PC-3 (cell line): Measurements from ENCODE around the gene KLK1. TPM values are rescaled to one million over a fixed set of nuclear protein-coding genes. Genes with fewer than 3 reads are reported as not detected.
"Not testable (repeated sequence)": the region's sequence is repeated elsewhere in the genome, so short reads cannot be mapped to it uniquely, and the experiment has no call there.

Experiments
- ATAC-seq: fragments of 200-7000 bp; cut with Tn5 transposase; 2 replicates; pipeline ENCODE4 v1.9.1; 2020; ENCODE audit warnings: mild to moderate bottlenecking, moderate library complexity
- BruUV-seq: library from RNA; stranded (reverse); fragments of 400-500 nt; replicated peaks from 2 replicates; lab custom pipeline; 2021; lab: Mats Ljungman, UMichigan
- CTCF ChIA-PET: fragments of 300-600 bp; sonication (Branson Sonifier 250); formaldehyde crosslinking; loops from one replicate; lab custom pipeline; 2022; ENCODE audit warnings: antibody characterized with exemption; lab: Charles Lee
- POLR2A ChIA-PET: fragments of 300-600 bp; sonication (Branson Sonifier 250); formaldehyde crosslinking; loops from one replicate; lab custom pipeline; 2022; ENCODE audit warnings: antibody characterized with exemption; ENCODE audit not compliant: unreplicated experiment; lab: Charles Lee
- DNase-seq: peaks from one replicate; pipeline ENCODE4 v3.0.0-alpha.2; 2015
- H2AFZ ChIP-seq: fragments of 300-600 bp; sonication (generic); 2 replicates; pipeline ENCODE4 v1.6.0; 2016; ENCODE audit warnings: antibody characterized with exemption, low read length
- H3F3A ChIP-seq: fragments of 300-600 bp; sonication (generic); one replicate; pipeline ENCODE4 v1.6.0; 2017; ENCODE audit warnings: antibody characterized with exemption, low read length, control low read depth, mild to moderate bottlenecking; ENCODE audit not compliant: unreplicated experiment
- H3K27ac ChIP-seq: fragments of 300-600 bp; sonication (generic); 2 replicates; pipeline ENCODE4 v1.5.1; 2016; ENCODE audit warnings: mild to moderate bottlenecking, low read length
- H3K27me3 ChIP-seq: fragments of 300-600 bp; sonication (generic); 2 replicates; pipeline ENCODE4 v1.6.1; 2016; ENCODE audit warnings: low read length, mixed read lengths
- H3K36me3 ChIP-seq: fragments of 300-600 bp; sonication (generic); 2 replicates; pipeline ENCODE4 v1.6.1; 2016; ENCODE audit warnings: low read depth, mixed run types, low read length, mixed read lengths
- H3K4me1 ChIP-seq: fragments of 300-600 bp; sonication (generic); 2 replicates; pipeline ENCODE4 v1.5.1; 2016; ENCODE audit warnings: low read length; ENCODE audit not compliant: insufficient read depth
- H3K4me2 ChIP-seq: fragments of 300-600 bp; sonication (generic); 2 replicates; pipeline ENCODE4 v1.6.0; 2016; ENCODE audit warnings: low read length
- H3K4me3 ChIP-seq: fragments of 300-600 bp; sonication (generic); 2 replicates; pipeline ENCODE4 v1.5.1; 2016; ENCODE audit warnings: mild to moderate bottlenecking, low read length, mixed read lengths
- H3K79me2 ChIP-seq: fragments of 300-600 bp; sonication (generic); 2 replicates; pipeline ENCODE4 v1.6.1; 2017; ENCODE audit warnings: low read length, mixed read lengths
- H3K9ac ChIP-seq: fragments of 300-600 bp; sonication (generic); 2 replicates; pipeline ENCODE4 v1.6.0; 2016; ENCODE audit warnings: mild to moderate bottlenecking, low read length
- H3K9me2 ChIP-seq: fragments of 300-600 bp; sonication (generic); replicated peaks from 2 replicates; pipeline ENCODE4 v1.6.1; 2016; ENCODE audit warnings: mixed run types, low read length, mixed read lengths
- H3K9me3 ChIP-seq: fragments of 300-600 bp; sonication (generic); 2 replicates; pipeline ENCODE4 v1.6.1; 2016; ENCODE audit warnings: low read length, mixed read lengths
- H4K20me1 ChIP-seq: fragments of 300-600 bp; sonication (generic); 2 replicates; pipeline ENCODE4 v1.6.1; 2016; ENCODE audit warnings: low read length, mixed read lengths
- CTCF ChIP-seq: fragments of 300-600 bp; sonication (generic); conservative IDR thresholded peaks from 2 replicates; pipeline ENCODE4 v1.5.1; 2017; ENCODE audit warnings: antibody characterized with exemption, low read depth, mild to moderate bottlenecking, low read length
- EZH2 ChIP-seq: fragments of 300-600 bp; sonication (generic); IDR thresholded peaks from one replicate; pipeline ENCODE4 v1.6.1; 2017; ENCODE audit warnings: antibody characterized with exemption, mild to moderate bottlenecking, low read length; ENCODE audit not compliant: unreplicated experiment
- EZH2phosphoT487 ChIP-seq: fragments of 300-600 bp; sonication (generic); IDR thresholded peaks from 2 replicates; pipeline ENCODE4 v1.6.1; 2018; ENCODE audit warnings: mild to moderate bottlenecking, antibody characterized with exemption, low read length, borderline replicate concordance
- intact Hi-C: fragments of 100-400 bp; cut with micrococcal nuclease; formaldehyde crosslinking; loops from 2 replicates; pipeline ENCODE4 v1.9.0; 2023
- total RNA-seq: library from RNA; depleted of rRNA; stranded (reverse); fragments of >200 nt; gene quantifications from 2 replicates; pipeline ENCODE4 v1.2.3, GENCODE V29; 2014

The KLK1 gene
- total RNA-seq, 1 experiment from 2014 or later = not detected

DNA sequence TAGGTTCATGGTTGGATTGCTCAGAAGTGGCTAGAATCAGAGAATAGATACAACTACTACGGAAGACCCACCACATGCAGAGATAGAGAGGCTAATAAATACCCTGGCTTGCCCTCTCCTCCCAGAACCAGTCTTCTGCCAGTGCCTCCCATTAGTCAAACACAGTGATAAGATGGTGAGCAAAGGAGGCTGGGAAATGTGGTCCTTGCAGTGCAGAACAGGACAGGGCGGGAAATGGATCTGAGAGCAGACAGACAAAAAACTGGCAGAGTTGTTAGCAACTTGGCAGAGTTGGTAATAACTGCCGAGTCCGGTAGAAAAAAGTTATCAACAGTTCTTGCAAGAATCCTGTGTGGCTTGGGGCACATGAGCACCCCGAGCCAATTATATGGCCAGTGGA, 8.7 kb downstream of the KLK1 start:
- Histone ChIP-seq H3K36me3 (no peaks in the 10 kb centered on the region), H4K20me1 (no peaks in the 10 kb centered on the region), H3K27me3 (peaks cover 32% of the 10 kb centered on the region), H3K4me3 (no peak overlapping the region), H2AFZ (no peak overlapping the region), H3K9me3 (no peaks in the 10 kb centered on the region), H3K9ac (no peak overlapping the region), H3K4me2 (no peak overlapping the region), H3K4me1 (no peaks in the 10 kb centered on the region), H3K79me2 (no peaks in the 10 kb centered on the region), H3K9me2 (no peaks in the 10 kb centered on the region), H3K27ac (no peak overlapping the region), H3F3A (no peaks in the 10 kb centered on the region)
- intact Hi-C loops = no loop called here
- DNase-seq (no peak), ATAC-seq (no peak)
- BruUV-seq = no TSS peak
- TF ChIP-seq CTCF = no peak
- POLR2A ChIA-PET = no interaction called here
- CTCF ChIA-PET = no interaction called here

GRCh38 chr19:50812474-50812873, 11.1 kb downstream of the KLK1 start:
- Histone ChIP-seq H3F3A (no peaks in the 10 kb centered on the region), H4K20me1 (no peaks in the 10 kb centered on the region), H3K4me3 (no peak overlapping the region), H3K9ac (no peak overlapping the region), H3K9me2 (no peaks in the 10 kb centered on the region), H2AFZ (no peak overlapping the region), H3K9me3 (no peaks in the 10 kb centered on the region), H3K36me3 (no peaks in the 10 kb centered on the region), H3K27me3 (peaks cover 10% of the 10 kb centered on the region; the same call in 1 of the 2 replicates), H3K27ac (no peak overlapping the region), H3K4me2 (no peak overlapping the region), H3K79me2 (no peaks in the 10 kb centered on the region), H3K4me1 (no peaks in the 10 kb centered on the region)
- no TSS peak for BruUV-seq
- intact Hi-C loops = no loop called here
- no peak for TF ChIP-seq EZH2
- TF ChIP-seq EZH2phosphoT487 = no peak
- TF ChIP-seq CTCF = no peak
- DNase-seq (no peak), ATAC-seq (no peak)
- ChIA-PET POLR2A (no interaction called here), CTCF (no interaction called here)

DNA sequence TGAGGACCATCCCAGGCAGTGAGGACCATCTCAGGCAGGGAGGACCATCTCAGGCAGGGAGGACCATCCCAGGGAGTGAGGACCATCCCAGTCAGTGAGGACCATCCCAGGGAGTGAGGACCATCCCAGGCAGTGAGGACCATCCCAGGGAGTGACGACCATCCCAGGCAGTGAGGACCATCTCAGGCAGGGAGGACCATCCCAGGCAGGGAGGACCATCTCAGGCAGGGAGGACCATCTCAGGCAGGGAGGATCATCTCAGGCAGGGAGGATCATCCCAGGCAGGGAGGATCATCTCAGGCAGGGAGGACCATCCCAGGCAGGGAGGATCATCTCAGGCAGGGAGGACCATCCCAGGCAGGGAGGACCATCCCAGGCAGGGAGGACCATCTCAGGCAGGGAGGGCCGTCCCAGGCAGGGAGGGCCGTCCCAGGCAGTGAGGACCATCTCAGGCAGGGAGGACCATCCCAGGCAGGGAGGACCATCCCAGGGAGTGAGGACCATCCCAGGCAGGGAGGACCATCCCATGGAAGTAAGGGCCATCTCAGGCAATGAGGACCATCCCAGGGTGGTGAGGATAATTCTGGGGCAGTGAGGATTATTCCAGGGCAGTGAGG, 11.9 kb downstream of the KLK1 start:
- POLR2A ChIA-PET = not testable (repeated sequence)

More for the DNA sequence above, 11.9 kb downstream of the KLK1 start:
- H3K79me2 ChIP-seq, H3K9me3 ChIP-seq, DNase-seq, ATAC-seq, CTCF ChIA-PET, H3K9me2 ChIP-seq, BruUV-seq, H4K20me1 ChIP-seq, H2AFZ ChIP-seq, H3K4me3 ChIP-seq, H3K4me2 ChIP-seq, H3K27ac ChIP-seq, H3K36me3 ChIP-seq, H3K9ac ChIP-seq, H3K4me1 ChIP-seq, H3F3A ChIP-seq, intact Hi-C loops: not testable (repeated sequence)
- H3K27me3 ChIP-seq = peaks cover 10% of the 10 kb centered on the region; the same call in 1 of the 2 replicates
